K562 (cell line): ENCODE data around the gene HINT3. TPM values are rescaled to one million over a fixed set of nuclear protein-coding genes. Genes with fewer than 3 reads are reported as not detected.

Source experiments
- HMGN3 ChIP-seq: IDR thresholded peaks from 2 replicates; pipeline ENCODE4 v1.6.1; 2011; ENCODE audit warnings: borderline replicate concordance, low read depth, mild to moderate bottlenecking, mixed read lengths, low read length; ENCODE audit not compliant: insufficient read length; ENCODE audit errors: extremely low read depth
- HSF4 ChIP-seq: fragments of 250-450 bp; sonication (Bioruptor Pico); IDR thresholded peaks from 2 replicates; pipeline ENCODE4 v2.1.2; 2022; ENCODE audit warnings: mild to moderate bottlenecking, moderate library complexity, borderline replicate concordance
- ID3 ChIP-seq, 2 experiments: fragments of 250-450 bp in 1 of 2; fragments of 450-650 bp in 1 of 2; sonication (Bioruptor Pico) in 1 of 2; IDR thresholded peaks; 2 replicates each; pipeline versions ENCODE4 v1.6.1 to v1.8.0; 2016 to 2021; ENCODE audit warnings: mild to moderate bottlenecking in 2 of 2, moderate library complexity in 2 of 2, missing compliant biosample characterization in 1 of 2, missing genetic modification characterization in 1 of 2
- SMARCC2 ChIP-seq: fragments of 450-650 bp; IDR thresholded peaks from 2 replicates; pipeline ENCODE4 v1.6.1; 2017; ENCODE audit warnings: antibody characterized with exemption, moderate library complexity, mild to moderate bottlenecking, low read depth
- ZKSCAN3 ChIP-seq: fragments of 250-450 bp; sonication (Bioruptor Pico); IDR thresholded peaks from 2 replicates; pipeline ENCODE4 v1.4.0; 2020
- ZNF561 ChIP-seq: fragments of 450-650 bp; formaldehyde crosslinking; conservative IDR thresholded peaks from 2 replicates; pipeline ENCODE4 v1.4.0; 2020; ENCODE audit warnings: mild to moderate bottlenecking, moderate library complexity
- polyA plus RNA-seq, 8 experiments: library from polyadenylated mRNA; depleted of rRNA in 4 of 8; stranded (reverse) in 5 of 8; unstranded in 3 of 8; fragments of >200 nt; fragmentation: Nextera tagmentation in 2 of 8; fragmentation: Illumina TruSeq in 1 of 8; extraction: Ambion mirVana in 2 of 8; extraction: Trizol in 1 of 8; gene quantifications; 2 replicates each; pipeline versions ENCODE4 v1.2.1 to v1.2.3, GENCODE V29; 2011 to 2014; ENCODE audit warnings: inconsistent platforms in 1 of 8, missing spikeins in 1 of 8
- total RNA-seq, 7 experiments: library from RNA; depleted of rRNA in 6 of 7; stranded (reverse); fragments of >200 nt in 6 of 7; fragmentation: Illumina TruSeq in 2 of 7; extraction: Trizol in 2 of 7; gene quantifications; 2 replicates each; pipeline versions ENCODE4 v1.2.1 to v1.2.3, GENCODE V29; 2011 to 2021; ENCODE audit warnings: low replicate concordance in 1 of 7
- TF ChIP-seq, protein P1 (sequence below), 2 experiments: fragments of 450-650 bp; IDR thresholded peaks; 2 replicates each; pipeline ENCODE4 v1.6.1; 2016; ENCODE audit warnings: mild to moderate bottlenecking in 2 of 2, borderline replicate concordance in 1 of 2, low read depth in 1 of 2, moderate library complexity in 1 of 2
- TF ChIP-seq, protein P2 (sequence below): fragments of 250-450 bp; sonication (Bioruptor Pico); IDR thresholded peaks from 2 replicates; pipeline ENCODE4 v1.4.0; 2020; ENCODE audit warnings: borderline replicate concordance
- TF ChIP-seq, protein P3 (sequence below): fragments of 250-450 bp; sonication (Bioruptor Pico); IDR thresholded peaks from 2 replicates; pipeline ENCODE4 v1.9.0; 2021; ENCODE audit warnings: mild to moderate bottlenecking, inconsistent platforms

The HINT3 gene
- total and polyA plus RNA-seq, 9 of the 15 experiments (the other 6 are each of a cell fraction or from before 2014, with no cell fraction given) = 1.4 to 16.6 (median 10.8) TPM

DNA sequence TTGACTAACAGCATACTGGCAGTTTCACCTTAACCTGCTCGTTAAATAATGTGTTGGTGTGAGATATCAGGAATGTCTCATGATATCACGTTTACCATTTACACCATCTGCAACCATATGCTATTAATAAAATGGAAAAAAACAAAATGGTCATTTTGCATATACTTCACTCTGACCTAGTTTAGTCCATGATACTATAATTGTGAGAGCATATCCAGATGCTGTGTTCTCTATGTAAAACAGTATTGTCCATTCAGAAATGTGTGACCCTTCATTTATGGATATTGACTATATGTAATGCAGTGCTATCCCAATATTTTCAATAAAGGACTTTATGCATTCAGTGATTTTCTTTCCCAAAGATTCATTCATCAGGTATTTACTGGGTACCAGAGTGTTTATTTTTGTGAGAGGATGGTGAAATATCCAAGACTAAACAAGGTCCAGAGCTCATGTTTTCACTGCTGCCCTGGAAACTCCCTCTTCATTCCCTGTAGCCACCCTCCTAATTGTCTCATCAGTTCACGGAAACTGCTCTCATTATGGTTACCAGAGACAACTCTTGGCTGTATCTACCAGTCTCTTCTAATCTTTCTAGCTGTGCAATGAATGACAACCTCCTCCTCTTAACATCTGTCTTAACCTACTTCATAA is 25.7 kb upstream of the HINT3 start (continued):
- TF ChIP-seq, protein P1, sequence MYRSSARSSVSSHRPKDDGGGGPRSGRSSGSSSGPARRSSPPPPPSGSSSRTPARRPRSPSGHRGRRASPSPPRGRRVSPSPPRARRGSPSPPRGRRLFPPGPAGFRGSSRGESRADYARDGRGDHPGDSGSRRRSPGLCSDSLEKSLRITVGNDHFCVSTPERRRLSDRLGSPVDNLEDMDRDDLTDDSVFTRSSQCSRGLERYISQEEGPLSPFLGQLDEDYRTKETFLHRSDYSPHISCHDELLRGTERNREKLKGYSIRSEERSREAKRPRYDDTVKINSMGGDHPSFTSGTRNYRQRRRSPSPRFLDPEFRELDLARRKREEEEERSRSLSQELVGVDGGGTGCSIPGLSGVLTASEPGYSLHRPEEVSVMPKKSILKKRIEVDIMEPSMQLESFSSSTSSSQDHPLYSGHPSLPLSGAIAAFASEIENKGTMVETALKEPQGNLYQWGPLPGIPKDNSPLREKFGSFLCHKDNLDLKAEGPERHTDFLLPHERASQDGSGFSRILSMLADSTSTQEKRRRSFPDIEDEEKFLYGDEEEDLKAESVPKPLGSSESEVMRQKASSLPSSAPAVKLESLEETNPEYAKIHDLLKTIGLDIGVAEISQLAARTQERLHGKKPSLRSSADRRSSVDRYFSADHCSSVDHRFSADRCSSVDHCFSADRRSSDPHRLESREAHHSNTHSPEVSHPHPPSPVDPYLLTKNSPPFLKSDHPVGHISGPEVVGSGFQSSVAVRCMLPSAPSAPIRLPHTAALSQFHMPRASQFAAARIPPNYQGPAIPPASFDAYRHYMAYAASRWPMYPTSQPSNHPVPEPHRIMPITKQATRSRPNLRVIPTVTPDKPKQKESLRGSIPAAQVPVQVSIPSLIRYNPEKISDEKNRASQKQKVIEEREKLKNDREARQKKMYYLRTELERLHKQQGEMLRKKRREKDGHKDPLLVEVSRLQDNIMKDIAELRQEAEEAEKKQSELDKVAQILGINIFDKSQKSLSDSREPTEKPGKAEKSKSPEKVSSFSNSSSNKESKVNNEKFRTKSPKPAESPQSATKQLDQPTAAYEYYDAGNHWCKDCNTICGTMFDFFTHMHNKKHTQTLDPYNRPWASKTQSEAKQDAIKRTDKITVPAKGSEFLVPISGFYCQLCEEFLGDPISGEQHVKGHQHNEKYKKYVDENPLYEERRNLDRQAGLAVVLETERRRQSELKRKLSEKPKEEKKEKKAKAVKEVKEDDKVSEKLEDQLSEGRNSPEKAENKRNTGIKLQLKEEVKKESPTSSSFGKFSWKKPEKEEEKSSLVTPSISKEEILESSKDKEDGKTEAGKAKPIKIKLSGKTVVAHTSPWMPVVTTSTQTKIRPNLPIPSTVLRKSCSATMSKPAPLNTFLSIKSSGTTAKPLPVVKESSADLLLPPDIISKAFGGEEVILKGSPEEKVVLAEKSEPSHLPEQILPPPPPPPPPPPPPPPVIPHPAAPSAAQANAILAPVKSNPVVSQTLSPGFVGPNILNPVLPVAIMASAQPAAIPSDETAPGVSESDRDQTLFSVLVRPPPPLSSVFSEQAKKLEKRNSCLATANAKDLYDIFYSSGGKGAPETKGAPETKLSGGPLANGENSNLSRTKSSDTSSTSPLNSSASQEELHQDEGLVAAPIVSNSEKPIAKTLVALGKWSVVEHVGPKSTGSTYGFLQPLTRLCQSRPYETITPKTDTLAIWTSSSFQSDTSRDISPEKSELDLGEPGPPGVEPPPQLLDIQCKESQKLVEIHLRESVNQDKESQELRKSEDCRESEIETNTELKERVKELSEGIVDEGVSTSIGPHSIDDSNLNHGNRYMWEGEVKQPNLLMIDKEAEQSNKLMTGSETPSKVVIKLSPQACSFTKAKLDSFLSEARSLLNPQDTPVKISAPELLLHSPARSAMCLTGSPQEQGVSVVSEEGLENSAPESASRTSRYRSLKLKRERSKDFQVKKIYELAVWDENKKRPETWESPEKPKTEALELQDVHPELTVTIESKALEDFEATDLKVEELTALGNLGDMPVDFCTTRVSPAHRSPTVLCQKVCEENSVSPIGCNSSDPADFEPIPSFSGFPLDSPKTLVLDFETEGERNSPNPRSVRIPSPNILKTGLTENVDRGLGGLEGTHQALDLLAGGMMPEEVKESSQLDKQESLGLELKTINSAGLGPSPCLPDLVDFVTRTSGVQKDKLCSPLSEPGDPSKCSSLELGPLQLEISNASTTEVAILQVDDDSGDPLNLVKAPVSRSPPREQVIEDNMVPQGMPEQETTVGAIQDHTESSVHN (IDR thresholded peaks at IDR 0.05; ENCODE audit: borderline replicate concordance in 1 of 2, low read depth in 1 of 2) = no peak
- TF ChIP-seq ZNF561 (CRISPR knock-in tag) (no peak), ZKSCAN3 (CRISPR knock-in tag) (no peak), ID3 (CRISPR knock-in tag; IDR thresholded peaks at IDR 0.05) (no peak), ID3 (tag; IDR thresholded peaks at IDR 0.05) (no peak), HMGN3 (no peak), HSF4 (CRISPR knock-in tag) (no peak), SMARCC2 (no peak)
- TF ChIP-seq, protein P2, sequence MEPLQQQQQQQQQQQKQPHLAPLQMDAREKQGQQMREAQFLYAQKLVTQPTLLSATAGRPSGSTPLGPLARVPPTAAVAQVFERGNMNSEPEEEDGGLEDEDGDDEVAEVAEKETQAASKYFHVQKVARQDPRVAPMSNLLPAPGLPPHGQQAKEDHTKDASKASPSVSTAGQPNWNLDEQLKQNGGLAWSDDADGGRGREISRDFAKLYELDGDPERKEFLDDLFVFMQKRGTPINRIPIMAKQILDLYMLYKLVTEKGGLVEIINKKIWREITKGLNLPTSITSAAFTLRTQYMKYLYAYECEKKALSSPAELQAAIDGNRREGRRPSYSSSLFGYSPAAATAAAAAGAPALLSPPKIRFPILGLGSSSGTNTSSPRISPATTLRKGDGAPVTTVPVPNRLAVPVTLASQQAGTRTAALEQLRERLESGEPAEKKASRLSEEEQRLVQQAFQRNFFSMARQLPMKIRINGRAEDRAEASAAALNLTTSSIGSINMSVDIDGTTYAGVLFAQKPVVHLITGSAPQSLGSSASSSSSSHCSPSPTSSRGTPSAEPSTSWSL = no peak
- TF ChIP-seq, protein P3, sequence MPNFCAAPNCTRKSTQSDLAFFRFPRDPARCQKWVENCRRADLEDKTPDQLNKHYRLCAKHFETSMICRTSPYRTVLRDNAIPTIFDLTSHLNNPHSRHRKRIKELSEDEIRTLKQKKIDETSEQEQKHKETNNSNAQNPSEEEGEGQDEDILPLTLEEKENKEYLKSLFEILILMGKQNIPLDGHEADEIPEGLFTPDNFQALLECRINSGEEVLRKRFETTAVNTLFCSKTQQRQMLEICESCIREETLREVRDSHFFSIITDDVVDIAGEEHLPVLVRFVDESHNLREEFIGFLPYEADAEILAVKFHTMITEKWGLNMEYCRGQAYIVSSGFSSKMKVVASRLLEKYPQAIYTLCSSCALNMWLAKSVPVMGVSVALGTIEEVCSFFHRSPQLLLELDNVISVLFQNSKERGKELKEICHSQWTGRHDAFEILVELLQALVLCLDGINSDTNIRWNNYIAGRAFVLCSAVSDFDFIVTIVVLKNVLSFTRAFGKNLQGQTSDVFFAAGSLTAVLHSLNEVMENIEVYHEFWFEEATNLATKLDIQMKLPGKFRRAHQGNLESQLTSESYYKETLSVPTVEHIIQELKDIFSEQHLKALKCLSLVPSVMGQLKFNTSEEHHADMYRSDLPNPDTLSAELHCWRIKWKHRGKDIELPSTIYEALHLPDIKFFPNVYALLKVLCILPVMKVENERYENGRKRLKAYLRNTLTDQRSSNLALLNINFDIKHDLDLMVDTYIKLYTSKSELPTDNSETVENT (CRISPR knock-in tag) = no peak
